NB4 (cell line): Measurements from ENCODE around the gene RGS2.

Experiments
- CTCF ChIP-seq: IDR thresholded peaks from one replicate; pipeline ENCODE4 v1.5.1; 2012; ENCODE audit warnings: low read depth, low read length
- MAX ChIP-seq: IDR thresholded peaks from 2 replicates; pipeline ENCODE4 v1.6.1; 2011; ENCODE audit warnings: low read depth, low read length
- POLR2A ChIP-seq: IDR thresholded peaks from 2 replicates; pipeline ENCODE4 v1.6.1; 2011; ENCODE audit warnings: mild to moderate bottlenecking; ENCODE audit not compliant: insufficient read length; ENCODE audit errors: extremely low read depth

- TF ChIP-seq CTCF (no peak), MAX (no peak), POLR2A (no peak)
Measured at GRCh38 chr1:192764675-192765074, 44.2 kb upstream of the RGS2 start.
